H9 (cell line): Measurements from ENCODE around the gene SRGAP3. TPM values are rescaled to one million over a fixed set of nuclear protein-coding genes. Genes with fewer than 3 reads are reported as not detected.
A peak's percentile ranks its signal among the peaks of the same experiment; 100 is the strongest.

ENCODE experiments used
- DNase-seq: peaks from one replicate; pipeline ENCODE4 v3.0.0-alpha.2; 2017
- H2AFZ ChIP-seq: one replicate; pipeline ENCODE4 v1.6.1; 2013; ENCODE audit warnings: mild to moderate bottlenecking, low read length, control low read depth, moderate library complexity
- H2AK5ac ChIP-seq: 2 replicates; pipeline ENCODE4 v1.6.1; 2013; ENCODE audit warnings: low read length, control low read depth, mixed read lengths; ENCODE audit not compliant: insufficient read length
- H2BK120ac ChIP-seq: one replicate; pipeline ENCODE4 v1.6.1; 2013; ENCODE audit warnings: low read depth, mild to moderate bottlenecking, low read length, control low read depth, inconsistent platforms; ENCODE audit not compliant: poor library complexity, severe bottlenecking
- H2BK12ac ChIP-seq: 2 replicates; pipeline ENCODE4 v1.6.1; 2013; ENCODE audit warnings: low read length, control low read depth, mixed read lengths, low read depth; ENCODE audit not compliant: insufficient read length
- H2BK15ac ChIP-seq: 2 replicates; pipeline ENCODE4 v1.6.1; 2013; ENCODE audit warnings: low read depth, low read length, control low read depth
- H2BK20ac ChIP-seq: one replicate; pipeline ENCODE4 v1.6.1; 2013; ENCODE audit warnings: low read depth, mild to moderate bottlenecking, low read length, control low read depth, inconsistent platforms; ENCODE audit not compliant: poor library complexity, severe bottlenecking
- H2BK5ac ChIP-seq: 2 replicates; pipeline ENCODE4 v1.6.1; 2013; ENCODE audit warnings: low read length, control low read depth, mixed read lengths; ENCODE audit not compliant: insufficient read length
- H3K14ac ChIP-seq: 2 replicates; pipeline ENCODE4 v1.6.1; 2013; ENCODE audit warnings: low read length, control low read depth; ENCODE audit not compliant: insufficient read depth
- H3K18ac ChIP-seq: 2 replicates; pipeline ENCODE4 v1.6.1; 2013; ENCODE audit warnings: low read depth, mild to moderate bottlenecking, mixed read lengths, low read length, control low read depth; ENCODE audit not compliant: insufficient read length
- H3K23ac ChIP-seq: 2 replicates; pipeline ENCODE4 v1.6.1; 2013; ENCODE audit warnings: low read length, control low read depth, mixed read lengths, low read depth; ENCODE audit not compliant: insufficient read length
- H3K23me2 ChIP-seq: 2 replicates; pipeline ENCODE4 v1.6.1; 2013; ENCODE audit warnings: low read depth, mild to moderate bottlenecking, mixed read lengths, low read length, control low read depth; ENCODE audit not compliant: insufficient read length, poor library complexity, severe bottlenecking
- H3K27ac ChIP-seq: 2 replicates; pipeline ENCODE4 v1.5.1; 2013; ENCODE audit warnings: low read length, control low read depth, mixed read lengths, low read depth; ENCODE audit not compliant: insufficient read length
- H3K27me3 ChIP-seq: 2 replicates; pipeline ENCODE4 v1.6.1; 2013; ENCODE audit warnings: low read length, control low read depth, inconsistent platforms; ENCODE audit not compliant: insufficient read depth
- H3K4ac ChIP-seq: 2 replicates; pipeline ENCODE4 v1.6.1; 2013; ENCODE audit warnings: low read depth, mild to moderate bottlenecking, control low read depth, inconsistent platforms, low read length, moderate library complexity
- H3K4me1 ChIP-seq: 2 replicates; pipeline ENCODE4 v1.6.1; 2013; ENCODE audit warnings: low read length, control low read depth, inconsistent platforms; ENCODE audit not compliant: insufficient read depth
- H3K4me2 ChIP-seq: 2 replicates; pipeline ENCODE4 v1.6.1; 2013; ENCODE audit warnings: low read length, control low read depth, mixed read lengths; ENCODE audit not compliant: insufficient read length, insufficient read depth
- H3K56ac ChIP-seq: 2 replicates; pipeline ENCODE4 v1.6.1; 2013; ENCODE audit warnings: low read depth, mild to moderate bottlenecking, mixed read lengths, low read length, control low read depth; ENCODE audit not compliant: insufficient read length
- H3K79me1 ChIP-seq: 2 replicates; pipeline ENCODE4 v1.6.1; 2013; ENCODE audit warnings: low read depth, mild to moderate bottlenecking, moderate library complexity, low read length, control low read depth, inconsistent platforms; ENCODE audit not compliant: insufficient read depth, poor library complexity, severe bottlenecking
- H3K79me2 ChIP-seq: 2 replicates; pipeline ENCODE4 v1.6.1; 2013; ENCODE audit warnings: low read length, control low read depth, inconsistent platforms; ENCODE audit not compliant: insufficient read depth
- H3K9ac ChIP-seq: 2 replicates; pipeline ENCODE4 v1.6.1; 2013; ENCODE audit warnings: low read length, control low read depth, mixed read lengths; ENCODE audit not compliant: insufficient read length; ENCODE audit errors: extremely low read depth
- H3K9me3 ChIP-seq: one replicate; pipeline ENCODE4 v1.6.1; 2013; ENCODE audit warnings: low read depth, low read length, inconsistent platforms; ENCODE audit not compliant: control insufficient read depth
- H3T11ph ChIP-seq: one replicate; pipeline ENCODE4 v1.6.1; 2013; ENCODE audit warnings: mild to moderate bottlenecking, low read length, control low read depth, inconsistent platforms
- H4K20me1 ChIP-seq: one replicate; pipeline ENCODE4 v1.6.1; 2013; ENCODE audit not compliant: control insufficient read depth, insufficient read length, insufficient read depth
- H4K5ac ChIP-seq: 2 replicates; pipeline ENCODE4 v1.6.1; 2013; ENCODE audit warnings: low read depth, mild to moderate bottlenecking, mixed read lengths, low read length, control low read depth; ENCODE audit not compliant: insufficient read length
- H4K8ac ChIP-seq: replicated peaks from 2 replicates; pipeline ENCODE4 v1.6.1; 2013; ENCODE audit warnings: low read length, control low read depth, mixed read lengths, low read depth; ENCODE audit not compliant: insufficient read length
- H4K91ac ChIP-seq: 2 replicates; pipeline ENCODE4 v1.6.1; 2013; ENCODE audit warnings: low read depth, mild to moderate bottlenecking, moderate library complexity, mixed read lengths, low read length, control low read depth; ENCODE audit not compliant: insufficient read length
- H3K27ac Mint-ChIP-seq, 3 experiments: 2 replicates in 2 of 3; 3 replicates in 1 of 3; pipeline ENCODE4 v1.8.0; 2020 to 2021; ENCODE audit warnings: mixed read lengths in 3 of 3, mild to moderate bottlenecking in 1 of 3, moderate library complexity in 1 of 3
- H3K27me3 Mint-ChIP-seq: 2 replicates; pipeline ENCODE4 v1.8.0; 2021; ENCODE audit warnings: low read depth, mild to moderate bottlenecking, moderate library complexity, mixed read lengths
- H3K36me3 Mint-ChIP-seq, 3 experiments: 2 replicates in 2 of 3; 3 replicates in 1 of 3; pipeline ENCODE4 v1.8.0; 2020 to 2021; ENCODE audit warnings: low read depth in 3 of 3, mixed read lengths in 3 of 3; ENCODE audit not compliant: insufficient read depth in 1 of 3
- H3K4me1 Mint-ChIP-seq, 2 experiments: 2 replicates each; pipeline ENCODE4 v1.8.0; 2020; ENCODE audit warnings: mixed read lengths in 2 of 2
- H3K4me3 Mint-ChIP-seq, 2 experiments: 2 replicates in 1 of 2; 3 replicates in 1 of 2; pipeline ENCODE4 v1.8.0; 2020 to 2021; ENCODE audit warnings: mild to moderate bottlenecking in 2 of 2, mixed read lengths in 2 of 2, moderate library complexity in 1 of 2
- H3K9me3 Mint-ChIP-seq, 2 experiments: 2 replicates in 1 of 2; 3 replicates in 1 of 2; pipeline ENCODE4 v1.8.0; 2020; ENCODE audit warnings: mild to moderate bottlenecking in 2 of 2, mixed read lengths in 2 of 2, moderate library complexity in 1 of 2
- WGBS: extraction: QIAGEN DNeasy Blood & Tissue Kit; methylation state at CpG from one replicate; pipeline ENCODE4 v1.1.7; 2013; ENCODE audit warnings: missing lambda C conversion rate, low lambda C conversion rate, mixed read lengths; ENCODE audit not compliant: insufficient read length; ENCODE audit errors: extremely low coverage; 5-methylcytosine and 5-hydroxymethylcytosine counted together
- total RNA-seq: library from RNA; stranded (reverse); gene quantifications from 2 replicates; pipeline ENCODE4 v1.2.1, GENCODE V29; 2021
- TF ChIP-seq, protein P1 (sequence below): fragments of 200-600 bp; sonication (generic); conservative IDR thresholded peaks from 3 replicates; pipeline ENCODE4 v1.8.0; 2021; ENCODE audit warnings: antibody characterized with exemption, mild to moderate bottlenecking

SRGAP3 gene
- total RNA-seq, 1 experiment from 2014 or later: 3.4 TPM

DNA sequence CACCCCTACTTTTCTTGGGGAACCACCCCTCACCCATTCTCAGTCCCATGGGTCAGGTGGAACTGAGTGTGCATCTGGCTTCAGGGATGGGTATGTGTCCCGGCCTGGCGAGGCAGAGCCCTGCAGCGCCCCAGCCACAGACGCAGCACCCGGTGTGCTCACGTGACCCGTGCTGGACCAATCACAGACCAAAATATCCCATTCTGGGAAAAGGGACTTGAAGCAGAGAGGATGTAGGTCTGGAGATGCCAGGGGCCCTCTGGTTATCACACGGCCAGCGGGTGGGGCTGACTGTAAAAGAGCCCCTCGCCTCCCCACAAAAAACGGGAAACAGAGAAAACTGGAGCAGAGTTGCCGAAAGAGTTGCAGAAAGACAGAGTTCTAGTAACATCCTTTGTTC is 148.2 kb downstream of the SRGAP3 start:
- H4K20me1 ChIP-seq: no peaks in the 10 kb centered on the region
- no peak overlapping the region for H3K56ac ChIP-seq
- no peak overlapping the region for H2BK120ac ChIP-seq
- no peak overlapping the region for H3K4me2 ChIP-seq
- H2AFZ ChIP-seq: no peak overlapping the region
- TF ChIP-seq, protein P1, sequence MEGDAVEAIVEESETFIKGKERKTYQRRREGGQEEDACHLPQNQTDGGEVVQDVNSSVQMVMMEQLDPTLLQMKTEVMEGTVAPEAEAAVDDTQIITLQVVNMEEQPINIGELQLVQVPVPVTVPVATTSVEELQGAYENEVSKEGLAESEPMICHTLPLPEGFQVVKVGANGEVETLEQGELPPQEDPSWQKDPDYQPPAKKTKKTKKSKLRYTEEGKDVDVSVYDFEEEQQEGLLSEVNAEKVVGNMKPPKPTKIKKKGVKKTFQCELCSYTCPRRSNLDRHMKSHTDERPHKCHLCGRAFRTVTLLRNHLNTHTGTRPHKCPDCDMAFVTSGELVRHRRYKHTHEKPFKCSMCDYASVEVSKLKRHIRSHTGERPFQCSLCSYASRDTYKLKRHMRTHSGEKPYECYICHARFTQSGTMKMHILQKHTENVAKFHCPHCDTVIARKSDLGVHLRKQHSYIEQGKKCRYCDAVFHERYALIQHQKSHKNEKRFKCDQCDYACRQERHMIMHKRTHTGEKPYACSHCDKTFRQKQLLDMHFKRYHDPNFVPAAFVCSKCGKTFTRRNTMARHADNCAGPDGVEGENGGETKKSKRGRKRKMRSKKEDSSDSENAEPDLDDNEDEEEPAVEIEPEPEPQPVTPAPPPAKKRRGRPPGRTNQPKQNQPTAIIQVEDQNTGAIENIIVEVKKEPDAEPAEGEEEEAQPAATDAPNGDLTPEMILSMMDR: no peak
- peaks cover 5% of the 10 kb centered on the region for H3K4me1 ChIP-seq
- H3K4me3 Mint-ChIP-seq: no peak overlapping the region
- peaks cover 42 to 46% of the 10 kb centered on the region in 2 experiments for H3K4me1 Mint-ChIP-seq
- no peaks in the 10 kb centered on the region for H3K27me3 ChIP-seq
- no peak overlapping the region for H2BK12ac ChIP-seq
- no peaks in the 10 kb centered on the region for H3K79me1 ChIP-seq
- H3K36me3 Mint-ChIP-seq: no peaks in the 10 kb centered on the region
- H3K23ac ChIP-seq: no peak overlapping the region
- no peak overlapping the region for H3T11ph ChIP-seq
- H2BK15ac ChIP-seq: no peak overlapping the region
- no peak overlapping the region for H3K9ac ChIP-seq
- no peak overlapping the region for H3K18ac ChIP-seq
- H4K5ac ChIP-seq: no peak overlapping the region
- H2BK20ac ChIP-seq: no peak overlapping the region
- no peaks in the 10 kb centered on the region for H3K79me2 ChIP-seq
- peak overlapping the region; percentile 18 to 61 (median 37); a peak in 3 of 7 replicates for H3K27ac Mint-ChIP-seq
- no peaks in the 10 kb centered on the region for H3K9me3 ChIP-seq
- H3K4ac ChIP-seq: no peak overlapping the region
- WGBS: no CpG with 5 or more reads among the region's 12 CpGs
- H2BK5ac ChIP-seq: no peak overlapping the region
- H3K27me3 Mint-ChIP-seq: no peaks in the 10 kb centered on the region; the same call in 1 of the 2 replicates
- H4K91ac ChIP-seq: no peak overlapping the region
- H3K27ac ChIP-seq: no peak overlapping the region
- DNase-seq: peak; percentile 81
- H3K9me3 Mint-ChIP-seq: no peaks in the 10 kb centered on the region; a peak in 1 of 5 replicates
- H4K8ac ChIP-seq: no peak overlapping the region
- H3K23me2 ChIP-seq: no peaks in the 10 kb centered on the region
- H3K14ac ChIP-seq: no peak overlapping the region
- H2AK5ac ChIP-seq: no peak overlapping the region
